Neuron (in vitro differentiated cells): ENCODE measurements around the gene VPS72.
A peak's percentile ranks its signal among the peaks of the same experiment; 100 is the strongest.

ENCODE experiments used
- H2AFZ ChIP-seq: one replicate; pipeline ENCODE4 v1.6.1; 2013; ENCODE audit warnings: low read depth, mild to moderate bottlenecking, inconsistent platforms, low read length, moderate library complexity
- H3K27me3 ChIP-seq: one replicate; pipeline ENCODE4 v1.6.1; 2013; ENCODE audit warnings: low read length; ENCODE audit not compliant: insufficient read depth
- H3K36me3 ChIP-seq: one replicate; pipeline ENCODE4 v1.6.1; 2013; ENCODE audit warnings: low read length; ENCODE audit not compliant: insufficient read depth
- H3K4me1 ChIP-seq: one replicate; pipeline ENCODE4 v1.6.1; 2013; ENCODE audit warnings: low read length; ENCODE audit not compliant: insufficient read depth
- H3K4me3 ChIP-seq: 2 replicates; pipeline ENCODE4 v1.5.1; 2013; ENCODE audit warnings: mild to moderate bottlenecking, low read length, moderate library complexity
- H3K9me3 ChIP-seq: one replicate; pipeline ENCODE4 v1.6.1; 2013; ENCODE audit warnings: low read length

VPS72 gene

GRCh38 chr1:151146072-151146411 lies 44.0 kb downstream of the VPS72 start:
- Histone ChIP-seq H3K27me3 (no peaks in the 10 kb centered on the region), H3K4me1 (peaks cover 36% of the 10 kb centered on the region), H3K9me3 (no peaks in the 10 kb centered on the region), H3K4me3 (peak overlapping the region; percentile 77), H2AFZ (peak overlapping the region; percentile 35), H3K36me3 (peaks cover 5% of the 10 kb centered on the region)

GRCh38 chr1:151145304-151146071 lies 44.5 kb downstream of the VPS72 start:
- peaks cover 5% of the 10 kb centered on the region for H3K36me3 ChIP-seq
- H3K27me3 ChIP-seq: no peaks in the 10 kb centered on the region
- H2AFZ ChIP-seq: peak overlapping the region; percentile 35
- peaks cover 36% of the 10 kb centered on the region for H3K4me1 ChIP-seq
- H3K9me3 ChIP-seq: no peaks in the 10 kb centered on the region
- H3K4me3 ChIP-seq: peak overlapping the region; percentile 77

GRCh38 chr1:151144474-151145303 lies 45.3 kb downstream of the VPS72 start:
- H3K27me3 ChIP-seq: no peaks in the 10 kb centered on the region
- H3K36me3 ChIP-seq: peaks cover 10% of the 10 kb centered on the region
- H3K4me3 ChIP-seq: peak overlapping the region; percentile 77
- H2AFZ ChIP-seq: no peak overlapping the region
- no peaks in the 10 kb centered on the region for H3K9me3 ChIP-seq
- H3K4me1 ChIP-seq: peaks cover 36% of the 10 kb centered on the region

- Histone ChIP-seq H3K27me3 (no peaks in the 10 kb centered on the region), H3K9me3 (no peaks in the 10 kb centered on the region), H3K4me3 (no peak overlapping the region), H3K4me1 (peaks cover 36% of the 10 kb centered on the region), H3K36me3 (peaks cover 17% of the 10 kb centered on the region), H2AFZ (no peak overlapping the region)
Measured at GRCh38 chr1:151143986-151144385, 46.0 kb downstream of the VPS72 start.

GRCh38 chr1:151143057-151143435 lies 47.0 kb downstream of the VPS72 start:
- Histone ChIP-seq H2AFZ (no peak overlapping the region), H3K27me3 (no peaks in the 10 kb centered on the region), H3K4me3 (no peak overlapping the region), H3K4me1 (peaks cover 36% of the 10 kb centered on the region), H3K9me3 (no peaks in the 10 kb centered on the region), H3K36me3 (peaks cover 21% of the 10 kb centered on the region)

- no peak overlapping the region for H2AFZ ChIP-seq
- peaks cover 33% of the 10 kb centered on the region for H3K4me1 ChIP-seq
- H3K9me3 ChIP-seq: no peaks in the 10 kb centered on the region
- no peaks in the 10 kb centered on the region for H3K27me3 ChIP-seq
- H3K4me3 ChIP-seq: no peak overlapping the region
- peaks cover 26% of the 10 kb centered on the region for H3K36me3 ChIP-seq
Measured at GRCh38 chr1:151142411-151143056, 47.5 kb downstream of the VPS72 start.

- Histone ChIP-seq H3K27me3 (no peaks in the 10 kb centered on the region), H3K9me3 (no peaks in the 10 kb centered on the region), H3K36me3 (peaks cover 67% of the 10 kb centered on the region), H3K4me3 (no peak overlapping the region), H2AFZ (no peak overlapping the region), H3K4me1 (no peaks in the 10 kb centered on the region)
Measured at GRCh38 chr1:151137789-151138188, 52.2 kb downstream of the VPS72 start.

- Histone ChIP-seq H3K4me1 (no peaks in the 10 kb centered on the region), H3K9me3 (no peaks in the 10 kb centered on the region), H2AFZ (no peak overlapping the region), H3K4me3 (no peak overlapping the region), H3K27me3 (no peaks in the 10 kb centered on the region), H3K36me3 (peaks cover 63% of the 10 kb centered on the region)
Measured at GRCh38 chr1:151135433-151136385, 54.3 kb downstream of the VPS72 start.

GRCh38 chr1:151134991-151135390 lies 55.0 kb downstream of the VPS72 start:
- H3K27me3 ChIP-seq: no peaks in the 10 kb centered on the region
- peaks cover 60% of the 10 kb centered on the region for H3K36me3 ChIP-seq
- no peaks in the 10 kb centered on the region for H3K4me1 ChIP-seq
- no peaks in the 10 kb centered on the region for H3K9me3 ChIP-seq
- no peak overlapping the region for H2AFZ ChIP-seq
- no peak overlapping the region for H3K4me3 ChIP-seq

GRCh38 chr1:151134396-151134795 lies 55.6 kb downstream of the VPS72 start:
- no peaks in the 10 kb centered on the region for H3K27me3 ChIP-seq
- H3K9me3 ChIP-seq: no peaks in the 10 kb centered on the region
- no peak overlapping the region for H3K4me3 ChIP-seq
- H3K4me1 ChIP-seq: no peaks in the 10 kb centered on the region
- no peak overlapping the region for H2AFZ ChIP-seq
- peaks cover 54% of the 10 kb centered on the region for H3K36me3 ChIP-seq

GRCh38 chr1:151133018-151133806 lies 56.8 kb downstream of the VPS72 start:
- Histone ChIP-seq H3K4me1 (no peaks in the 10 kb centered on the region), H3K36me3 (peaks cover 48% of the 10 kb centered on the region), H2AFZ (no peak overlapping the region), H3K4me3 (no peak overlapping the region), H3K9me3 (no peaks in the 10 kb centered on the region), H3K27me3 (no peaks in the 10 kb centered on the region)
